ENCODE measurements around the gene TMEM179.

GRCh38 chr14:104638190-104638589 lies 33.6 kb upstream of the TMEM179 start:
- TF ChIP-seq PATZ1 (CRISPR knock-in tag; IDR thresholded peaks at IDR 0.05; ENCODE audit: borderline replicate concordance) (no peak), OSR1 (CRISPR knock-in tag; IDR thresholded peaks at IDR 0.05) (no peak), ZNF565 (CRISPR knock-in tag; conservative IDR thresholded peaks at IDR 0.05; ENCODE audit: low read depth) (no peak), ESRRG (CRISPR knock-in tag; IDR thresholded peaks at IDR 0.05) (no peak), CSDC2 (CRISPR knock-in tag; IDR thresholded peaks at IDR 0.05) (no peak), TOX (CRISPR knock-in tag; IDR thresholded peaks at IDR 0.05; ENCODE audit: borderline replicate concordance) (no peak), ZNF8 (CRISPR knock-in tag; IDR thresholded peaks at IDR 0.05) (no peak)
- TF ChIP-seq, protein P1, sequence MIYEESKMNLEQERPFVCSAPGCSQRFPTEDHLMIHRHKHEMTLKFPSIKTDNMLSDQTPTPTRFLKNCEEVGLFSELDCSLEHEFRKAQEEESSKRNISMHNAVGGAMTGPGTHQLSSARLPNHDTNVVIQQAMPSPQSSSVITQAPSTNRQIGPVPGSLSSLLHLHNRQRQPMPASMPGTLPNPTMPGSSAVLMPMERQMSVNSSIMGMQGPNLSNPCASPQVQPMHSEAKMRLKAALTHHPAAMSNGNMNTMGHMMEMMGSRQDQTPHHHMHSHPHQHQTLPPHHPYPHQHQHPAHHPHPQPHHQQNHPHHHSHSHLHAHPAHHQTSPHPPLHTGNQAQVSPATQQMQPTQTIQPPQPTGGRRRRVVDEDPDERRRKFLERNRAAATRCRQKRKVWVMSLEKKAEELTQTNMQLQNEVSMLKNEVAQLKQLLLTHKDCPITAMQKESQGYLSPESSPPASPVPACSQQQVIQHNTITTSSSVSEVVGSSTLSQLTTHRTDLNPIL (CRISPR knock-in tag; IDR thresholded peaks at IDR 0.05; ENCODE audit: low read depth) = no peak

All from SK-N-SH treated with all-trans-retinoic acid at 6 μM for 48 hours (cell line).